GM20431 (cell line): Measurements from ENCODE around the gene CST3.
"Not testable (repeated sequence)": the region's sequence is repeated elsewhere in the genome, so short reads cannot be mapped to it uniquely, and the experiment has no call there.

ENCODE experiments used
- in situ Hi-C: fragments of 300-500 bp; cut with MseI, MboI; formaldehyde crosslinking; loops from one replicate; pipeline ENCODE4 v1.15.0; 2020; ENCODE audit warnings: low sequenced_read_pairs; ENCODE audit not compliant: unreplicated experiment

CST3 gene

DNA sequence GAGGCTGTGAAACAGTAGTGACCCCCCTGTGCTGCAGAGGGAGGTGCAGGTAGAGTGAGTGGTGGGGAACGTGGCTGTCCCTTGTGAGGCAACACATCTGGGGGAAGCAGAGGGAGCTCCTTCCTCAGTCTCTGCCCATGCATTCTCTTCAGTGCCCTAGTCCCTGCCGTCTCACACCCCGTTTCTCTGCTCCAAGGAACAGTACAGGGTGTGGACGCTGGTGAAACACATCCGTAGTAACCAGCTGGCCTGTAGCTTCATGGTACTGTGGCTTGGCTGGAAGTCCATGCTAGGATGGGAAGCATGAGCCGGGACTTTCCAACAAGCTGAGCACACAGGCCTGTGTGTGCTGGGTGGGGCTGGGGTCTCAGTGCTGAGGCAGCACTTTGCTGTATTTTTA, 25.4 kb upstream of the CST3 start:
- in situ Hi-C loops = no loop called here

- in situ Hi-C loops = no loop called here
Measured at GRCh38 chr20:23662276-23662870, 24.6 kb upstream of the CST3 start.

GRCh38 chr20:23661002-23661429, 23.3 kb upstream of the CST3 start:
- in situ Hi-C loops = no loop called here

- in situ Hi-C loops = no loop called here
Measured at GRCh38 chr20:23659989-23660837, 22.5 kb upstream of the CST3 start.

- in situ Hi-C loops = not testable (repeated sequence)
Measured at GRCh38 chr20:23659610-23659988, 21.8 kb upstream of the CST3 start.

DNA sequence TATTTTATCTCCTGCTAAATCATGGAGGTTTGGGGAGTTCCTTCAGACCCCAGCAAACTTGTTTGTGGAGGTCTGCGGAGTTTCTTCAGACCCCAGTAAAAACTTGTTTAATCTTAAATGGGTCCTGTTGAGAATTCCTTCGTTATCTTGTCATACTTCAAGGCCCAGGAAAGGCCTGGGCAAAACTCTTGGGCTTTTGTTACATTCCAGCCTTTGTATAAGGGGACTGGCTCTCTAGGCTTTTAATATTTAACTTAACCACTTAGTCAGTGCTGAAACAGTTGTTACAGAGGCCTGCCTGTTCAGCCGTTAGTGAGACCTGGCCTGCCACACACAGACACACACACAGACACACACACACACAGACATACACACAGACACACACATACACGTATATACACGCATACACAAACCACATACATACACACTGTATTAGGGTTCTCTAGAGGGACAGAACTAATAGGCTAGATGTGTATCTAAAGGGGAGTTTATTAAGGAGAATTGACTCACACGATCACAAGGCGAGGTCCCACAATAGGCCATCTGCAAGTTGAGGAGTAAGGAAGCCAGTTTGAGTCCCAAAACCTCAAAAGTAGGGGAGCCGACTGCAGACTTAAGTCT, 21.3 kb upstream of the CST3 start:
- in situ Hi-C loops = no loop called here

GRCh38 chr20:23658336-23658735, 20.6 kb upstream of the CST3 start:
- in situ Hi-C loops = no loop called here

GRCh38 chr20:23657202-23657601, 19.4 kb upstream of the CST3 start:
- in situ Hi-C loops = no loop called here

- in situ Hi-C loops = no loop called here
Measured at GRCh38 chr20:23656372-23656771, 18.6 kb upstream of the CST3 start.

- in situ Hi-C loops = no loop called here
Measured at GRCh38 chr20:23655491-23656211, 17.9 kb upstream of the CST3 start.

DNA sequence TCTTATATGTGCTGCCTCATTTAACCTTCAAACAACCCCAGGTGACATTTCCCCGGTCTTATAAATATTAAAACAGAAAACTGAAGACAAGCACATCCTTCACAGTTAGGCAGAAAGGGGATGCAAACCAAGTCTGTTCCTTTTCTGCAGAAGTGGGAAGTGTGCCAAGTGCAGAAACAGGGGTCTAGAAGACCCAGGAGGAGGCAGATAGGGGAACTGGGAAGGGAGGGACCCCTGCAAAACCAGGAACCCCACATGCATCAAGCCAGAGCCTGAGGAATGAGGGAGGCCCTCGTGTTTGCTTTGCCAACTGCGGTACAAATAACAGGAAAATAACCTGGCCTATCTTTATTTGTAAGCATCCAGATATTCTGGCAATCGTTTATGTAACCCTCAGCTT, 17.0 kb upstream of the CST3 start:
- in situ Hi-C loops = no loop called here

DNA sequence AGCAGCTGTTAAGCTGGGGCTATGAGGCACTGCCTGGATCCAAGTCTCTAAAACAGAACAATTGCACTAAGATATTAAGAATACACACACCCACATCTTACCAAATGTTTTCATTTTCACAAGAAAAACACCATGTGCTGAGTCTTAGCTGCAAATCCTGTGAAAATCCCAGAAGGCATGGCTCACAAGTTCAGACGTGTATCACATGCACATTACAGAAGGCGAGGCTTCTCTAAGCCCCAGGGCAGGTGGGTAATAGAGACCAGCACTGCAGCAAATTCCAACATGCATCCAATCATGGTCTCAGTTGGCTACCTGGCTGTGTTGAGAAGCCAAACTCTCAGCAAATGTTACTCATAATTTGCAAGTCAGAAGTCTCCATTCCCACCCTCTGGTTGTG, 16.2 kb upstream of the CST3 start:
- in situ Hi-C loops = no loop called here

GRCh38 chr20:23653400-23653938, 15.7 kb upstream of the CST3 start:
- in situ Hi-C loops = no loop called here

DNA sequence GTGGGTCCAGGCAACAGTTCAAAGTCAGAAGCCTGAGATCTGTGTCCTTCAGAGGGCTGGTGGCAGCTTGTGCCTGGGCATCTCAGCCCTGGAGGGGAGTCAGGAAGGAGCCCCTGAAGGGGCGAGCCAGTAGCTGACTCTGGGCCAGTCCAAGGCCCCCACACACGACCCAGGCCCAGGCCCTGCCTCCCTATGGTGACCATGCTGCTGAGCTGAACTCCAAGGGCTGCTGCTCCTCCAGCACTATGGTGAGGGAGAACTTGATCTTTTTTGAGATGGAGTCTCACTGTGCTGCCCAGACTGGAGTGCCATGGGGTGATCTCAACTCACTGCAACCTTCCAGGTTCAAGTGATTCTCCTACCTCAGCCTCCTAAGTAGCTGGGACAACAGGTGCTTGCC, 15.2 kb upstream of the CST3 start:
- in situ Hi-C loops = no loop called here

DNA sequence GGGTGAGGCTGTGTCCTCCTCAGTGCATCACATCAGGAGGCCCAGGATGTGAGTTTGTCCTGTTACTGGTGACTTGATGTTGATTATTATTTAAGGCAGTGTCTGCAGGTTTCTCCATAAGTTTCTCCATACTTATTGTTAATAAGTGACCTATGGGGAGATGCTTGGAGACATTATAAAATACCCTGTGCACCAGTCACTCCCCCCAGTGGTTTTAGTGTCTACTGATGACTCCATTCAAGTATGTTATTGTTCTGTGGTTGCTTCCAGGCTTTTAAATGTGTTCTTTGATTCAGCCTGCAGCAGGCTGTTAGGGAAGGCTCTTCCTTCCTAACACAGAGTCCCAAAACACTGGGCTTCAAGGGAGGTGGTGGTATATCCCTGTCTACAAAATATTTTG, 14.6 kb upstream of the CST3 start:
- in situ Hi-C loops = no loop called here

DNA sequence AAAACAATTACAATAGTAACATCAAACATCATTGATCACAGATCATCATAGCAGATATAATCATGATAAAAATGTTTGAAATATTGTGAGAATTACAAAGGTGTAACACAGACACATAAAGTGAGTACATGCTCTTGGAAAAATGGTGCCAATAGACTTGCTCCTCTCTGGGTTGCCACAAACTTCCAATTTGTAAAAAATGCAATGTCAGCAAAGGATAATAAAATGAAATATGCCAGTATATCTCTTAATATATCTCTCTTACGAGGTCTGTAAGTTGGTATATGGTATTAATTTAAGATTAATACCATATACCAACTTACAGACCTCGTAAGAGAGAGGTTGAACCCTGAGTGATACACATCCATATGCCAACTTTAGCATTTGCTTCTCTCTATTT, 13.4 kb upstream of the CST3 start:
- in situ Hi-C loops = no loop called here

DNA sequence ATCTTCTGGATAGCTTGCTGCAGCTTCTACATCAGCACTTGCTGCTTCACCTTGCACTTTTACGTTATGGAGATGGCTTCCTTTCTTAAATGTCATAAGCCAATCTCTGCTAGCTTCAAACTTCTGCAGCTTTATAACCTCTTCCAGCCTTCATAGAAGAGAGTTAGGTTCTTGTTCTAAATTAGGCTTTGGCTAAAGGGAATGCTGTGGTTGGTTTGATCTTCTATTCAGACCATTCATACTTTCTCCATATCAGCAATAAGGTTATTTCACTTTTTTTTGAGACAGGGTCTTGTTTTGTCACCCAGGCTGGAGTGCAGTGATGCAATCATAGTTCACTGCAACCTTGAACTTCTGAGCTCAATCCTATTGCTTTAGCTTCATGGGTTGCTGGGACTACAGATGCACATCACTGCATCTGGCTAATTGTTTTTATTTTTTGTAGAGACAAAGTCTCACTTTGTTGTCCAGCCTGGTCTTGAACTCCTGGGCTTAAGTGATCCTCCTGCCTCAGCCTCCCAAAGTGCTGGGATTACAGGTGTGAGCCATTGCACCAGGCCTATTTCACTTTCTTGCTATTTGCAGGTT, 12.2 kb upstream of the CST3 start:
- in situ Hi-C loops = no loop called here

DNA sequence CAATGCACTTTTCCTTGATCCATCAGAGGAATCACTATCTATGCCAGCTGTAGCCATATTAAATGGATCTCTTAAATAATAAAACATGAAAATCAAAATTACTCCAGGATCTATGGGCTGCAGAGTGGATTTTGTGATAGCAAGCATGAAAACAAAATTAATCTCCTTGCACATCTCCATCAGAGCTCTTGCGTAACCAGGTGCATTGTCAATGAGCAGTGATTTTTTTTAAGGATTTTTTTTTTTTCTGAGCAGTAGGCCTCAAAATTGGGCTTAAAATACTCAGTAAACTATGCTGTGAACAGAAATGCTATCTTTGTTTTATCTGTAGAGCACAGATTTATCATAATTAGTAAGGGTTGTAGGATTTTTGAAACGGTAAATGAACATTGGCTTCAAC, 11.5 kb upstream of the CST3 start:
- in situ Hi-C loops = no loop called here

- in situ Hi-C loops = no loop called here
Measured at GRCh38 chr20:23647346-23647745, 9.6 kb upstream of the CST3 start.
